HCT116 (cell line): ENCODE results near the gene TRDN. TPM values are rescaled to one million over a fixed set of nuclear protein-coding genes. Genes with fewer than 3 reads are reported as not detected.

Source experiments
- ATAC-seq: fragments of 200-7000 bp; cut with Tn5 transposase; 2 replicates; pipeline ENCODE4 v1.9.1; 2020; ENCODE audit warnings: mild to moderate bottlenecking, moderate library complexity
- BruUV-seq: library from RNA; stranded (reverse); fragments of 400-500 nt; replicated peaks from 2 replicates; lab custom pipeline; 2021; lab: Mats Ljungman, UMichigan
- CTCF ChIA-PET: fragments of 300-600 bp; sonication (Branson Sonifier 250); formaldehyde crosslinking; loops from one replicate; lab custom pipeline; 2021; ENCODE audit warnings: antibody characterized with exemption; lab: Charles Lee
- POLR2A ChIA-PET: fragments of 300-600, 350-600 bp; sonication (Branson Sonifier 250); formaldehyde crosslinking; loops from one replicate; lab custom pipeline; 2021; ENCODE audit warnings: antibody characterized with exemption; lab: Charles Lee
- RAD21 ChIA-PET, 2 experiments: fragments of 300-600 bp; sonication (Branson Sonifier 250); formaldehyde crosslinking; loops; one replicate each; lab custom pipeline; 2023; ENCODE audit warnings: low total read pairs in 2 of 2; ENCODE audit not compliant: uncharacterized antibody in 2 of 2, unreplicated experiment in 2 of 2, low non-redundant PET in 1 of 2; lab: Charles Lee
- DNase-seq: peaks from one replicate; pipeline ENCODE4 v3.0.0-alpha.2; 2010; ENCODE audit warnings: low read depth, low spot score
- H2AFZ ChIP-seq: fragments of 200-600 bp; shearing (Covaris generic), sonication (generic); 2 replicates; pipeline ENCODE4 v1.6.1; 2017; ENCODE audit warnings: low read depth, mixed run types, mixed read lengths, antibody characterized with exemption, low read length; ENCODE audit not compliant: poor library complexity, severe bottlenecking
- H3K27ac ChIP-seq: 2 replicates; pipeline ENCODE4 v1.5.1; 2012; ENCODE audit warnings: low read depth, low read length
- H3K27me3 ChIP-seq: fragments of 200-600 bp; sonication (generic); 2 replicates; pipeline ENCODE4 v1.6.1; 2016; ENCODE audit warnings: mixed run types, low read length, mixed read lengths; ENCODE audit not compliant: insufficient read depth
- H3K36me3 ChIP-seq, 2 experiments: fragments of 200-500 bp in 1 of 2; fragments of 200-600 bp in 1 of 2; sonication (Bioruptor generic) in 1 of 2; sonication (generic) in 1 of 2; 2 replicates each; pipeline versions ENCODE4 v1.5.1 to v1.6.1; 2014 to 2016; ENCODE audit warnings: low read length in 2 of 2, inconsistent platforms in 1 of 2, mixed read lengths in 1 of 2, mixed run types in 1 of 2; ENCODE audit not compliant: insufficient read depth in 2 of 2, control insufficient read depth in 1 of 2
- H3K4me1 ChIP-seq, 2 experiments: fragments of 200-600 bp in 1 of 2; sonication (generic) in 1 of 2; 2 replicates each; pipeline versions ENCODE4 v1.5.1 to v1.6.1; 2012 to 2017; ENCODE audit warnings: low read length in 2 of 2, inconsistent platforms in 1 of 2, mild to moderate bottlenecking in 1 of 2, mixed read lengths in 1 of 2, mixed run types in 1 of 2, moderate library complexity in 1 of 2; ENCODE audit not compliant: insufficient read depth in 2 of 2, control insufficient read depth in 1 of 2
- H3K4me2 ChIP-seq: fragments of 200-600 bp; sonication (generic); 2 replicates; pipeline ENCODE4 v1.6.1; 2017; ENCODE audit warnings: mixed run types, low read length, mixed read lengths
- H3K4me3 ChIP-seq, 2 experiments: fragments of 200-600 bp in 1 of 2; sonication (generic) in 1 of 2; replicated peaks in 1 of 2; 2 replicates each; pipeline ENCODE4 v1.5.1; 2011 to 2016; ENCODE audit warnings: low read length in 2 of 2, control low read depth in 1 of 2, low read depth in 1 of 2, mild to moderate bottlenecking in 1 of 2, mixed read lengths in 1 of 2, mixed run types in 1 of 2
- H3K79me2 ChIP-seq: fragments of 200-600 bp; sonication (generic); 2 replicates; pipeline ENCODE4 v1.6.1; 2017; ENCODE audit warnings: mild to moderate bottlenecking, mixed run types, low read length, moderate library complexity, mixed read lengths; ENCODE audit not compliant: insufficient read depth
- H3K9ac ChIP-seq: fragments of 200-600 bp; sonication (generic); 2 replicates; pipeline ENCODE4 v1.6.1; 2016; ENCODE audit warnings: low read length, mixed read lengths
- H3K9me2 ChIP-seq: fragments of 200-600 bp; sonication (generic), shearing (Covaris generic); 2 replicates; pipeline ENCODE4 v1.6.1; 2017; ENCODE audit warnings: mixed run types, mild to moderate bottlenecking, moderate library complexity; ENCODE audit not compliant: insufficient read depth
- H3K9me3 ChIP-seq, 2 experiments: fragments of 200-500 bp in 1 of 2; fragments of 200-600 bp in 1 of 2; sonication (Bioruptor generic) in 1 of 2; sonication (generic) in 1 of 2; 2 replicates each; pipeline ENCODE4 v1.6.1; 2014 to 2017; ENCODE audit warnings: low read length in 2 of 2, mixed read lengths in 2 of 2, inconsistent platforms in 1 of 2, low read depth in 1 of 2, mild to moderate bottlenecking in 1 of 2, mixed run types in 1 of 2, moderate library complexity in 1 of 2; ENCODE audit not compliant: control insufficient read depth in 1 of 2, insufficient read depth in 1 of 2
- H4K20me1 ChIP-seq: fragments of 200-600 bp; sonication (generic), shearing (Covaris generic); 2 replicates; pipeline ENCODE4 v1.6.1; 2017; ENCODE audit warnings: mixed run types, mild to moderate bottlenecking, moderate library complexity; ENCODE audit not compliant: insufficient read depth
- CBX3 ChIP-seq: IDR thresholded peaks from 2 replicates; pipeline ENCODE4 v1.6.1; 2012; ENCODE audit warnings: low read depth
- ELF1 ChIP-seq: IDR thresholded peaks from 2 replicates; pipeline ENCODE4 v1.6.1; 2012; ENCODE audit warnings: low read depth, borderline replicate concordance
- EZH2 ChIP-seq: fragments of 200-600 bp; sonication (generic); IDR thresholded peaks from 2 replicates; pipeline ENCODE4 v1.6.1; 2017; ENCODE audit warnings: antibody characterized with exemption, mixed run types
- EZH2phosphoT487 ChIP-seq: fragments of 200-600 bp; IDR thresholded peaks from 2 replicates; pipeline ENCODE4 v1.6.1; 2018; ENCODE audit warnings: antibody characterized with exemption, borderline replicate concordance
- FOSL1 ChIP-seq: IDR thresholded peaks from 2 replicates; pipeline ENCODE4 v1.6.1; 2012; ENCODE audit warnings: low read depth
- JUND ChIP-seq: IDR thresholded peaks from 2 replicates; pipeline ENCODE4 v1.6.1; 2012
- POLR2A ChIP-seq: IDR thresholded peaks from 2 replicates; pipeline ENCODE4 v1.7.0; 2011; ENCODE audit warnings: borderline replicate concordance; ENCODE audit not compliant: insufficient read depth, insufficient read length; ENCODE audit errors: extremely low read depth
- POLR2AphosphoS5 ChIP-seq: IDR thresholded peaks from 2 replicates; pipeline ENCODE4 v1.6.1; 2011; ENCODE audit warnings: mild to moderate bottlenecking, low read depth, low read length, moderate library complexity
- SIN3A ChIP-seq: IDR thresholded peaks from 2 replicates; pipeline ENCODE4 v1.6.1; 2012; ENCODE audit warnings: low read depth
- SRF ChIP-seq: IDR thresholded peaks from 2 replicates; pipeline ENCODE4 v1.6.1; 2012; ENCODE audit warnings: low read depth
- YY1 ChIP-seq: IDR thresholded peaks from 2 replicates; pipeline ENCODE4 v1.6.1; 2011; ENCODE audit warnings: low read length, low read depth, moderate library complexity, mild to moderate bottlenecking; ENCODE audit not compliant: insufficient replicate concordance; ENCODE audit errors: extremely low read depth
- ZBTB33 ChIP-seq: IDR thresholded peaks from 2 replicates; pipeline ENCODE4 v1.6.1; 2011; ENCODE audit warnings: mild to moderate bottlenecking, low read length, moderate library complexity; ENCODE audit not compliant: insufficient replicate concordance; ENCODE audit errors: extremely low read depth
- ZNF274 ChIP-seq: fragments of 200-500 bp; sonication (Bioruptor generic); IDR thresholded peaks from 2 replicates; pipeline ENCODE4 v1.6.1; 2014; ENCODE audit warnings: mild to moderate bottlenecking, low read depth, low read length, inconsistent platforms
- intact Hi-C: fragments of 100-400 bp; cut with micrococcal nuclease; formaldehyde crosslinking; loops from 2 replicates; pipeline ENCODE4 v1.10.0; 2022
- total RNA-seq: library from RNA; stranded (reverse); gene quantifications from one replicate; pipeline ENCODE4 v1.2.1, GENCODE V29; 2021; ENCODE audit not compliant: unreplicated experiment
- TF ChIP-seq, protein P1 (sequence below), 3 experiments: fragments of 200-600 bp in 1 of 3; sonication (generic) in 1 of 3; IDR thresholded peaks in 2 of 3; conservative IDR thresholded peaks in 1 of 3; 2 replicates each; pipeline ENCODE4 v1.5.1; 2012 to 2017; ENCODE audit warnings: low read depth in 2 of 3, low read length in 2 of 3, antibody characterized with exemption in 1 of 3, borderline replicate concordance in 1 of 3, control low read depth in 1 of 3, mild to moderate bottlenecking in 1 of 3, mixed read lengths in 1 of 3, mixed run types in 1 of 3, moderate library complexity in 1 of 3; ENCODE audit not compliant: insufficient read depth in 1 of 3
- TF ChIP-seq, protein P2 (sequence below): IDR thresholded peaks from 2 replicates; pipeline ENCODE4 v1.6.1; 2012

Gene TRDN
- total RNA-seq, 1 experiment from 2014 or later, result not detected

GRCh38 chr6:123276546-123276980 lies 360.2 kb downstream of the TRDN start:
- ChIA-PET POLR2A (no interaction called here), RAD21 (no interaction called here), CTCF (no interaction called here)
- TF ChIP-seq, protein P1, sequence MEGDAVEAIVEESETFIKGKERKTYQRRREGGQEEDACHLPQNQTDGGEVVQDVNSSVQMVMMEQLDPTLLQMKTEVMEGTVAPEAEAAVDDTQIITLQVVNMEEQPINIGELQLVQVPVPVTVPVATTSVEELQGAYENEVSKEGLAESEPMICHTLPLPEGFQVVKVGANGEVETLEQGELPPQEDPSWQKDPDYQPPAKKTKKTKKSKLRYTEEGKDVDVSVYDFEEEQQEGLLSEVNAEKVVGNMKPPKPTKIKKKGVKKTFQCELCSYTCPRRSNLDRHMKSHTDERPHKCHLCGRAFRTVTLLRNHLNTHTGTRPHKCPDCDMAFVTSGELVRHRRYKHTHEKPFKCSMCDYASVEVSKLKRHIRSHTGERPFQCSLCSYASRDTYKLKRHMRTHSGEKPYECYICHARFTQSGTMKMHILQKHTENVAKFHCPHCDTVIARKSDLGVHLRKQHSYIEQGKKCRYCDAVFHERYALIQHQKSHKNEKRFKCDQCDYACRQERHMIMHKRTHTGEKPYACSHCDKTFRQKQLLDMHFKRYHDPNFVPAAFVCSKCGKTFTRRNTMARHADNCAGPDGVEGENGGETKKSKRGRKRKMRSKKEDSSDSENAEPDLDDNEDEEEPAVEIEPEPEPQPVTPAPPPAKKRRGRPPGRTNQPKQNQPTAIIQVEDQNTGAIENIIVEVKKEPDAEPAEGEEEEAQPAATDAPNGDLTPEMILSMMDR (IDR thresholded peaks at IDR 0.05 in 2 of 3, conservative IDR thresholded peaks at IDR 0.05 in 1 of 3; ENCODE audit: borderline replicate concordance in 1 of 3, insufficient read depth in 1 of 3, low read depth in 2 of 3, low read length in 2 of 3), result no peak
- TF ChIP-seq ZBTB33 (no peak), ZNF274 (no peak)
- H3K9me2 ChIP-seq, result no peaks in the 10 kb centered on the region
- no peaks in the 10 kb centered on the region for H4K20me1 ChIP-seq
- no TSS peak for BruUV-seq
- ATAC-seq (no peak), DNase-seq (no peak)
- intact Hi-C loops, result no loop called here
- no peaks in the 10 kb centered on the region for H3K9me3 ChIP-seq
- no peak overlapping the region for H3K4me3 ChIP-seq
- no peak overlapping the region for H3K9ac ChIP-seq
- no peaks in the 10 kb centered on the region for H3K79me2 ChIP-seq
- H2AFZ ChIP-seq, result no peak overlapping the region
- H3K4me2 ChIP-seq, result no peak overlapping the region
- H3K27me3 ChIP-seq, result peaks cover 9% of the 10 kb centered on the region; the same call in 1 of the 2 replicates
- no peaks in the 10 kb centered on the region for H3K36me3 ChIP-seq
- H3K27ac ChIP-seq, result no peak overlapping the region
- no peaks in the 10 kb centered on the region for H3K4me1 ChIP-seq

DNA sequence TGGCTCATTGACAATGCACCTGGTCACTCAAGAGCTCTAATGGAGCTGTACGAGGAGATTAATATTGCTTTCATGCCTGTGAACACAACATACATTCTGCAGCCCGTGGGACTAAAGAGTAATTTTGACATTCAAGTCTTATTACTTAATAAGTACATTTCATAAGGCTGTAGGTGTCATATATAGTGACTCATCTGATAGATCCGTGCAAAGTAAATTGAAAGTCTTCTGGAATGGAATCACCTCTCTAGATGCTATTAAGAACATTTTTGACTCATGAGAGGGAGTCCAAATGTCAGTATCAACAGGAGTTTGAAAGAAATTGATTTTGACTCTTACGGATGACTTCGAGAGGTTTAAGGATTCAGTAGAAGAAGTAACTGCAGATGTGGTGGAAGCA lies 372.8 kb downstream of the TRDN start:
- RAD21 ChIA-PET, result no interaction called here
- Histone ChIP-seq H3K79me2 (no peaks in the 10 kb centered on the region), H3K4me1 (no peaks in the 10 kb centered on the region), H3K9me2 (no peaks in the 10 kb centered on the region), H3K36me3 (no peaks in the 10 kb centered on the region), H3K9ac (no peak overlapping the region), H3K27ac (no peak overlapping the region), H3K4me2 (no peak overlapping the region), H2AFZ (no peak overlapping the region), H3K27me3 (no peaks in the 10 kb centered on the region), H3K9me3 (no peaks in the 10 kb centered on the region), H3K4me3 (no peak overlapping the region), H4K20me1 (no peaks in the 10 kb centered on the region)
- intact Hi-C loops, result no loop called here
- CTCF ChIA-PET, result no interaction called here
- POLR2A ChIA-PET, result no interaction called here
- no peak for DNase-seq
- no TSS peak for BruUV-seq
- no peak for ATAC-seq
- TF ChIP-seq JUND (no peak), YY1 (no peak), SRF (no peak), POLR2AphosphoS5 (no peak), ELF1 (no peak), EZH2 (no peak), CBX3 (no peak), POLR2A (no peak), ZBTB33 (no peak), FOSL1 (no peak), SIN3A (no peak), EZH2phosphoT487 (no peak)
- TF ChIP-seq, protein P2, sequence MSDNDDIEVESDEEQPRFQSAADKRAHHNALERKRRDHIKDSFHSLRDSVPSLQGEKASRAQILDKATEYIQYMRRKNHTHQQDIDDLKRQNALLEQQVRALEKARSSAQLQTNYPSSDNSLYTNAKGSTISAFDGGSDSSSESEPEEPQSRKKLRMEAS, result no peak
